Esophagus muscularis mucosa (tissue), 4 donors: ENCODE results near the gene PNPO. TPM values are rescaled to one million over a fixed set of nuclear protein-coding genes. Genes with fewer than 3 reads are reported as not detected.

Experiments used
- DNase-seq: peaks from one replicate; pipeline ENCODE4 v3.0.0-alpha.2; 2017; ENCODE audit errors: extremely low spot score
- H3K27ac ChIP-seq, 4 donors: fragments of 200-600 bp; sonication (generic); replicated peaks in 1 of 4; 1 replicate in 3 of 4; 2 replicates in 1 of 4; pipeline ENCODE4 v1.5.1; 2016 to 2019; ENCODE audit warnings: mild to moderate bottlenecking in 1 of 4
- H3K27me3 ChIP-seq, 4 donors: fragments of 200-600 bp; sonication (generic); one replicate each; pipeline versions ENCODE4 v1.5.1 to v1.6.0; 2016 to 2019
- H3K36me3 ChIP-seq, 4 donors: fragments of 200-600 bp; sonication (generic); one replicate each; pipeline ENCODE4 v1.5.1; 2016 to 2019
- H3K4me1 ChIP-seq, 4 donors: fragments of 200-600 bp; sonication (generic); one replicate each; pipeline ENCODE4 v1.5.1; 2016 to 2019
- H3K4me3 ChIP-seq, 4 donors: fragments of 200-600 bp; sonication (generic); 1 replicate in 2 of 4; 2 replicates in 2 of 4; pipeline ENCODE4 v1.5.1; 2016 to 2019; ENCODE audit warnings: mild to moderate bottlenecking in 4 of 4, moderate library complexity in 1 of 4
- H3K9me3 ChIP-seq, 4 donors: fragments of 200-600 bp; sonication (generic); 1 replicate in 3 of 4; 2 replicates in 1 of 4; pipeline ENCODE4 v1.5.1; 2016 to 2019
- EP300 ChIP-seq: sonication (generic); formaldehyde crosslinking; IDR thresholded peaks from one replicate; pipeline ENCODE4 v1.6.1; 2017; ENCODE audit warnings: antibody characterized with exemption
- POLR2A ChIP-seq: fragments of 450-650 bp; IDR thresholded peaks from one replicate; pipeline ENCODE4 v1.6.1; 2017; ENCODE audit warnings: antibody characterized with exemption, moderate library complexity, mild to moderate bottlenecking, low read depth
- POLR2AphosphoS5 ChIP-seq, 2 donors: sonication (generic); formaldehyde crosslinking; IDR thresholded peaks; one replicate each; pipeline ENCODE4 v1.6.1; 2017; ENCODE audit warnings: antibody characterized with exemption in 2 of 2
- WGBS: methylation state at CpG from one replicate; pipeline ENCODE4 v1.1.5; 2018; 5-methylcytosine and 5-hydroxymethylcytosine counted together
- intact Hi-C: fragments of 100-400 bp; cut with DNase I; formaldehyde crosslinking; loops from one replicate; pipeline ENCODE4 v1.15.1; 2023
- total RNA-seq, 4 donors: library from RNA; depleted of rRNA; stranded (reverse); fragments of >200 nt; gene quantifications; one replicate each; pipeline versions ENCODE4 v1.1.0 to v1.2.1, GENCODE V29; 2016
- TF ChIP-seq, protein P1 (sequence below), 3 experiments: fragments of 200-600 bp in 2 of 3; fragments of 450-650 bp in 1 of 3; sonication (generic) in 2 of 3; IDR thresholded peaks; one replicate each; pipeline ENCODE4 v1.5.1; 2017 to 2019; ENCODE audit warnings: antibody characterized with exemption in 3 of 3, mild to moderate bottlenecking in 2 of 3, moderate library complexity in 1 of 3

Gene PNPO
- total RNA-seq, 4 donors from 2014 or later = 21.2 to 32.8 (median 27.6) TPM

DNA sequence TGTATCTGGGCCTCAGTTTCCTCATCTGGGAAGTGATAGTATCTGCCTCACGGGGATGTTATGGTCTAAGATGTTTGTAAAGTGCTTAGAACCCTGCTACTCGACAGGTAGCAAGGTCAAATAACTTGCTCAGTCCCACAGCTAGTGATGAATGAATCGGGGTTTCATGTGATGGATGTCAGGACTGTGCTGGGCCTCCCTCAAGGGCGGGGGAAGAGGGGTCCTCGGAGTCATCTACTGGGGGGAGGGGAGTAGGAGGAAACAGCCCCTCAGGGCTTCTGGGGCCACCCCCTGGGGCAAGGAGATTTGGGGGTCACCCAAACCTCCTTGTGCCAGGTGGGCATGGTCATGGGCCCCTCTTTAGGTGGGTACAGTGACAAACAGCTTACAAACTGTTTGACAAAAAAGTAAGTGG, 732 bp downstream of the PNPO start:
- H3K36me3 ChIP-seq = peaks cover 0 to 38% (median 28%) of the 10 kb centered on the region in 4 donors
- H3K4me3 ChIP-seq = peak overlapping the region; percentile 77 to 97 (median 90)
- no peaks in the 10 kb centered on the region for H3K9me3 ChIP-seq
- H3K4me1 ChIP-seq = peaks cover 20 to 54% (median 35%) of the 10 kb centered on the region in 4 donors
- 12% methylated on average over 4 of the region's 5 CpGs for WGBS
- intact Hi-C loops = loop anchor here (5.0 to 10.0 kb wide), 2 partner anchors 50 to 97 kb away; partner anchors contain the start of gene SCRN2
- TF ChIP-seq POLR2AphosphoS5 (IDR thresholded peaks at IDR 0.05) (no peak), POLR2A (no peak)
- no peak for DNase-seq
- no peaks in the 10 kb centered on the region for H3K27me3 ChIP-seq
- peak overlapping the region; percentile 81 to 88 (median 87) for H3K27ac ChIP-seq

DNA sequence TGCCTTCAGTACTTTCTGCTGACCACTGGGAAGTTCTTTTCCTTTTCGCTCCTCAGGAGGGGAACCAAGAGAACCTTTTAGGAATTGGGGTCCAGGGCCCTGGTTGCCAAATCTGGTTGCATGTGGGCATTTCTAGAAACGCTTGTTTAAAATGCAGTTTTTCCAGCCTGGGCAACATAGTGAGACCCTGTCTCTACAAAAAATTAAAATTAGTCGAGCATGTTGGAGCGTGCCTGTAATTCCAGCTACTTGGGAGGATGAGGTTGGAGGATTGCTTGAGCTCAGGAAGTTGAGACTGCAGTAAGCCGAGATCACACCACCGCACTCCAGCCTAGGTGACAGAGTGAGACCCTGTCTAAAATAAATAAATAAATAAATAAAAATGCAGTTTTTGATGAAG, 1.2 kb downstream of the PNPO start:
- peak overlapping the region in 2 of 4 donors; percentile 81 to 88 for H3K27ac ChIP-seq
- intact Hi-C loops = loop anchor here (5.0 to 10.0 kb wide), 2 partner anchors 50 to 98 kb away; partner anchors contain the start of gene SCRN2
- no peaks in the 10 kb centered on the region for H3K9me3 ChIP-seq
- no peaks in the 10 kb centered on the region for H3K27me3 ChIP-seq
- peaks cover 0 to 38% (median 28%) of the 10 kb centered on the region in 4 donors for H3K36me3 ChIP-seq
- peaks cover 20 to 55% (median 35%) of the 10 kb centered on the region in 4 donors for H3K4me1 ChIP-seq
- H3K4me3 ChIP-seq = peak overlapping the region; percentile 77 to 97 (median 90)
- DNase-seq = no peak
- TF ChIP-seq EP300 (no peak), POLR2AphosphoS5 (IDR thresholded peaks at IDR 0.05) (no peak), POLR2A (no peak)
- TF ChIP-seq, protein P1, sequence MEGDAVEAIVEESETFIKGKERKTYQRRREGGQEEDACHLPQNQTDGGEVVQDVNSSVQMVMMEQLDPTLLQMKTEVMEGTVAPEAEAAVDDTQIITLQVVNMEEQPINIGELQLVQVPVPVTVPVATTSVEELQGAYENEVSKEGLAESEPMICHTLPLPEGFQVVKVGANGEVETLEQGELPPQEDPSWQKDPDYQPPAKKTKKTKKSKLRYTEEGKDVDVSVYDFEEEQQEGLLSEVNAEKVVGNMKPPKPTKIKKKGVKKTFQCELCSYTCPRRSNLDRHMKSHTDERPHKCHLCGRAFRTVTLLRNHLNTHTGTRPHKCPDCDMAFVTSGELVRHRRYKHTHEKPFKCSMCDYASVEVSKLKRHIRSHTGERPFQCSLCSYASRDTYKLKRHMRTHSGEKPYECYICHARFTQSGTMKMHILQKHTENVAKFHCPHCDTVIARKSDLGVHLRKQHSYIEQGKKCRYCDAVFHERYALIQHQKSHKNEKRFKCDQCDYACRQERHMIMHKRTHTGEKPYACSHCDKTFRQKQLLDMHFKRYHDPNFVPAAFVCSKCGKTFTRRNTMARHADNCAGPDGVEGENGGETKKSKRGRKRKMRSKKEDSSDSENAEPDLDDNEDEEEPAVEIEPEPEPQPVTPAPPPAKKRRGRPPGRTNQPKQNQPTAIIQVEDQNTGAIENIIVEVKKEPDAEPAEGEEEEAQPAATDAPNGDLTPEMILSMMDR (IDR thresholded peaks at IDR 0.05) = no peak
- WGBS = 76% methylated on average over 6 of the region's 6 CpGs

DNA sequence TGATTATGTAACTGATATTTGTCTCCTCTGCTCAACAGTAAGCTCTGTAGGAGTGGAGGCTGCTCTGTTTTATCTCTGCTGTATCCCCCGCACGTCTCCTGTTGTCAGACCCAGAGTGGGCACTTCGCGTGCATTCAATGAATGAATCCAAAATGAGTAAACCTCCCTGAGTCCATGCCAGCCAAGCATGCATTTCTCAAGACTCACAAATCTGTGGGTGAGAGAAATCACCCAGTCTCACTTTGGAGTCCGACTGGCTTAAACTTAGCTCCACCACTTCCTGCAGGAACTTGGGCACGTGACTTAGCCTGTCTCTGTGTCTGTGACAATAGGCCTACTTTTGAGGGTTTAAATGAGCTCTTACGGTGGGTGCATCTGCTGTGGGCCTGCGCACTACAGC, 3.7 kb downstream of the PNPO start:
- Histone ChIP-seq H3K9me3 (no peaks in the 10 kb centered on the region), H3K27ac (peak overlapping the region in 2 of 4 donors; percentile 17 to 39), H3K27me3 (no peaks in the 10 kb centered on the region), H3K4me3 (no peak overlapping the region), H3K4me1 (peaks cover 32 to 75% (median 53%) of the 10 kb centered on the region in 4 donors), H3K36me3 (peaks cover 0 to 50% (median 34%) of the 10 kb centered on the region in 4 donors)
- TF ChIP-seq EP300 (no peak), POLR2AphosphoS5 (IDR thresholded peaks at IDR 0.05) (no peak), POLR2A (no peak)
- TF ChIP-seq, protein P1 (IDR thresholded peaks at IDR 0.05) = no peak
- no peak for DNase-seq
- 83% methylated on average over 8 of the region's 8 CpGs for WGBS
- intact Hi-C loops = loop anchor here (10.0 kb wide), 1 partner anchor 100 kb away; the partner anchor contains the start of gene SCRN2

DNA sequence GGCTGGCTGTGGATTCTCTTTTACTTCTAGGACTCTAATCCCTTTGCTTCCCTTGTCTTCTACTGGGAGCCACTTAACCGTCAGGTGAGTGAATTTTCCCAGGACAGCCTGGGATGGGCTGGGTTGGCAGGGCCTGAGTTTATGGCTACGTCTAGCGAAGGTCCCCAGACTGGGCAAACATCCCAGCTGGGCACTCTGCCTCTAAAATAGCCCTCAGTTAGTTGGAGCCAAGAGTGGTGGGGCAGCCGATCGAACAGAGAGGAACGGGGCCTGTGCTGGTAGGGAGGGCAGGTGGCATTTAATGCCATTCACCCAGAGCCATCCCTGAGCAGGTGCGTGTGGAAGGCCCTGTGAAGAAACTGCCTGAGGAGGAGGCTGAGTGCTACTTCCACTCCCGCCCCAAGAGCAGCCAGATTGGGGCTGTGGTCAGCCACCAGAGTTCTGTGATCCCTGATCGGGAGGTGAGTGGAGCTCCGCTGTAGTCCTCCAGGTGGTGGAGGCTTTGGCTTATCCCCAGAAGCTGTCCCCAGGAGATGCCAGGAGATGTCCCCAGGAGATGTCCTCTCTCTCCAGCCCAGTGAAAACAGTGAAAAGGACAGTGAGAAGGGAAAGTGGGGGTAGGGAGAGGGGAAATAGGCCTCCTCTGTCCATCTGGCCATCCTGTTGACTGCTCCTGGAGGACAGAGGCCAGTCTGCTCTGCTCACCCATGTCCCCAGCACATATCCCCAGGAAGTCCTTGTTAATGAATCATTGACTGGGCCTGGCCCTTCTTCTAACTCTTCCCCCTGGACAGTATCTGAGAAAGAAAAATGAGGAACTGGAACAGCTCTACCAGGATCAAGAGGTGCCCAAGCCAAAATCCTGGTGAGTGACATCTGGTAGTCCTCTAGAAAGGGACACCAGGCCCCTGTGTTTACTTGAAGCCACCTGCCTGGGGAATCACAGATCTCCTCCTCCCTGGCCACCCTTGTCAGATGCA, 4.4 kb downstream of the PNPO start:
- 81% methylated on average over 9 of the region's 10 CpGs for WGBS
- DNase-seq = no peak
- TF ChIP-seq POLR2AphosphoS5 (IDR thresholded peaks at IDR 0.05) (no peak), POLR2A (no peak), EP300 (no peak)
- TF ChIP-seq, protein P1 (IDR thresholded peaks at IDR 0.05) = no peak
- Histone ChIP-seq H3K36me3 (peaks cover 0 to 50% (median 34%) of the 10 kb centered on the region in 4 donors), H3K9me3 (no peaks in the 10 kb centered on the region), H3K27ac (peak overlapping the region in 3 of 4 donors; percentile 15 to 39 (median 17)), H3K4me1 (peaks cover 32 to 72% (median 48%) of the 10 kb centered on the region in 4 donors), H3K27me3 (no peaks in the 10 kb centered on the region), H3K4me3 (no peak overlapping the region)
- intact Hi-C loops = loop anchor here (10.0 kb wide), 1 partner anchor 101 kb away; the partner anchor contains the start of gene SCRN2

DNA sequence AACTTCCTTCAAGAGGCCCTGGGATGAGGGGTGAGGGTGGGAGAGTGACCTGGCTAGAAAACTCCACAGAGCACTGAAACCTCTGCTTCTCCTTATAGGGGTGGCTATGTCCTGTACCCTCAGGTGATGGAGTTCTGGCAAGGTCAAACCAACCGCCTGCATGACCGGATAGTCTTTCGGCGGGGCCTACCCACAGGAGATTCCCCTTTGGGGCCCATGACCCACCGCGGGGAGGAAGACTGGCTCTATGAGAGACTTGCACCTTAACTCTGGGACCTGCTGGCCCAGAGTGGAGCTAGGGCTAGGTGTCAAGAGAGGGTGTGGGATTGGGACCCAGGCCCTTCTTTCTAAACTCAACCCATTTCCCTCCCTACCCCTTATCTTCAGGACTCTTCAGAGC, 5.1 kb downstream of the PNPO start:
- Histone ChIP-seq H3K4me3 (no peak overlapping the region), H3K4me1 (peaks cover 32 to 68% (median 44%) of the 10 kb centered on the region in 4 donors), H3K27me3 (no peaks in the 10 kb centered on the region), H3K27ac (peak overlapping the region in 2 of 4 donors; percentile 0 to 15), H3K9me3 (no peaks in the 10 kb centered on the region), H3K36me3 (peaks cover 0 to 55% (median 34%) of the 10 kb centered on the region in 4 donors)
- TF ChIP-seq POLR2A (no peak), EP300 (no peak), POLR2AphosphoS5 (IDR thresholded peaks at IDR 0.05) (no peak)
- TF ChIP-seq, protein P1 (IDR thresholded peaks at IDR 0.05) = no peak
- WGBS = 86% methylated on average over 6 of the region's 6 CpGs
- no peak for DNase-seq
- intact Hi-C loops = loop anchor here (10.0 kb wide), 1 partner anchor 102 kb away; the partner anchor contains the start of gene SCRN2
